Neural cell (in vitro differentiated cells): Measurements from ENCODE around the gene STAT3. TPM values are rescaled to one million over a fixed set of nuclear protein-coding genes. Genes with fewer than 3 reads are reported as not detected.

Source experiments
- H2AFZ ChIP-seq: fragments of 200-600, 300-800 bp; sonication (generic), shearing (Covaris generic); 2 replicates; pipeline ENCODE4 v1.6.0; 2014; ENCODE audit warnings: low read depth, mild to moderate bottlenecking, antibody characterized with exemption, low read length, moderate library complexity
- H3F3A ChIP-seq: fragments of 200-600 bp; shearing (Covaris generic); 2 replicates; pipeline ENCODE4 v1.6.1; 2016; ENCODE audit warnings: mild to moderate bottlenecking, moderate library complexity, mixed read lengths, antibody characterized with exemption, low read length; ENCODE audit not compliant: insufficient read depth, poor library complexity, severe bottlenecking
- H3K27ac ChIP-seq: fragments of 200-600, 300-800 bp; sonication (generic), shearing (Covaris generic); 2 replicates; pipeline ENCODE4 v1.5.1; 2014; ENCODE audit warnings: mild to moderate bottlenecking, low read length, moderate library complexity
- H3K27me3 ChIP-seq: fragments of 300-800, 200-600 bp; sonication (generic), shearing (Covaris generic); 2 replicates; pipeline ENCODE4 v1.6.0; 2014; ENCODE audit warnings: mild to moderate bottlenecking, low read depth, low read length, moderate library complexity; ENCODE audit not compliant: insufficient read depth
- H3K36me3 ChIP-seq: fragments of 300-800, 200-600 bp; sonication (generic), shearing (Covaris generic); 2 replicates; pipeline ENCODE4 v1.5.1; 2014; ENCODE audit warnings: mild to moderate bottlenecking, antibody characterized with exemption, low read length, moderate library complexity; ENCODE audit not compliant: insufficient read depth
- H3K4me2 ChIP-seq: fragments of 300-800, 200-600 bp; sonication (generic), shearing (Covaris generic); 2 replicates; pipeline ENCODE4 v1.6.0; 2014; ENCODE audit warnings: mild to moderate bottlenecking, low read length
- H3K4me3 ChIP-seq: fragments of 300-800, 200-600 bp; sonication (generic), shearing (Covaris generic); 2 replicates; pipeline ENCODE4 v1.5.1; 2014; ENCODE audit warnings: mild to moderate bottlenecking, low read length, moderate library complexity
- H3K79me2 ChIP-seq: fragments of 200-600 bp; shearing (Covaris generic); replicated peaks from 2 replicates; pipeline ENCODE4 v1.6.0; 2014; ENCODE audit warnings: mild to moderate bottlenecking, low read length, moderate library complexity; ENCODE audit not compliant: insufficient read depth
- H3K9ac ChIP-seq: fragments of 300-800, 200-600 bp; sonication (generic), shearing (Covaris generic); 2 replicates; pipeline ENCODE4 v1.6.1; 2016; ENCODE audit warnings: mild to moderate bottlenecking, low read length, mixed read lengths
- H3K9me2 ChIP-seq: fragments of 200-600 bp; shearing (Covaris generic); 2 replicates; pipeline ENCODE4 v1.6.1; 2016; ENCODE audit warnings: mild to moderate bottlenecking, low read length, mixed read lengths; ENCODE audit not compliant: insufficient read depth
- H3K9me3 ChIP-seq: fragments of 200-600, 300-800 bp; sonication (generic), shearing (Covaris generic); 2 replicates; pipeline ENCODE4 v1.6.1; 2016; ENCODE audit warnings: mild to moderate bottlenecking, mixed run types, low read length, moderate library complexity, mixed read lengths
- H4K20me1 ChIP-seq: fragments of 200-600 bp; shearing (Covaris generic); 2 replicates; pipeline ENCODE4 v1.6.1; 2016; ENCODE audit warnings: mild to moderate bottlenecking, mixed run types; ENCODE audit not compliant: insufficient read depth
- CTCF ChIP-seq: fragments of 450-650 bp; IDR thresholded peaks from 2 replicates; pipeline ENCODE4 v1.5.1; 2014; ENCODE audit warnings: antibody characterized with exemption, mild to moderate bottlenecking, moderate library complexity; ENCODE audit not compliant: poor library complexity, severe bottlenecking
- EP300 ChIP-seq: fragments of 450-650 bp; conservative IDR thresholded peaks from 2 replicates; pipeline ENCODE4 v1.6.1; 2014; ENCODE audit warnings: antibody characterized with exemption, mild to moderate bottlenecking, moderate library complexity; ENCODE audit not compliant: poor library complexity, severe bottlenecking
- EZH2 ChIP-seq: fragments of 200-600, 300-800 bp; shearing (Covaris generic), sonication (generic); IDR thresholded peaks from 2 replicates; pipeline ENCODE4 v1.6.1; 2014; ENCODE audit warnings: antibody characterized with exemption, low read length, borderline replicate concordance, mild to moderate bottlenecking; ENCODE audit not compliant: insufficient read depth, poor library complexity, severe bottlenecking
- MXI1 ChIP-seq: fragments of 450-650 bp; conservative IDR thresholded peaks from 2 replicates; pipeline ENCODE4 v1.6.1; 2014; ENCODE audit warnings: antibody characterized with exemption, mild to moderate bottlenecking; ENCODE audit not compliant: poor library complexity, severe bottlenecking
- POLR2AphosphoS5 ChIP-seq: IDR thresholded peaks from 2 replicates; pipeline ENCODE4 v1.6.1; 2012
- RAD21 ChIP-seq: fragments of 450-650 bp; conservative IDR thresholded peaks from 2 replicates; pipeline ENCODE4 v1.6.1; 2014; ENCODE audit warnings: antibody characterized with exemption, mild to moderate bottlenecking, moderate library complexity
- REST ChIP-seq: IDR thresholded peaks from 2 replicates; pipeline ENCODE4 v1.6.1; 2012; ENCODE audit warnings: borderline replicate concordance
- SMC3 ChIP-seq: fragments of 450-650 bp; conservative IDR thresholded peaks from 2 replicates; pipeline ENCODE4 v1.6.1; 2014; ENCODE audit warnings: antibody characterized with exemption, mild to moderate bottlenecking, moderate library complexity; ENCODE audit not compliant: poor library complexity
- TAF1 ChIP-seq: IDR thresholded peaks from 2 replicates; pipeline ENCODE4 v1.6.1; 2012; ENCODE audit warnings: low read depth
- polyA plus RNA-seq: library from polyadenylated mRNA; depleted of rRNA; stranded (reverse); fragments of >200 nt; gene quantifications from 2 replicates; pipeline ENCODE4 v1.2.3, GENCODE V29; 2014

Gene STAT3
- polyA plus RNA-seq, 1 donor from 2014 or later, result 24.2 TPM

- Histone ChIP-seq H4K20me1 (peaks cover 5% of the 10 kb centered on the region), H3F3A (no peaks in the 10 kb centered on the region), H3K36me3 (no peaks in the 10 kb centered on the region), H3K27me3 (no peaks in the 10 kb centered on the region), H3K9me3 (no peaks in the 10 kb centered on the region), H3K79me2 (peaks cover 77% of the 10 kb centered on the region), H3K9ac (no peak overlapping the region), H3K4me3 (no peak overlapping the region), H2AFZ (no peak overlapping the region), H3K4me2 (no peak overlapping the region), H3K9me2 (no peaks in the 10 kb centered on the region), H3K27ac (no peak overlapping the region)
- no peak for TF ChIP-seq POLR2AphosphoS5
- TF ChIP-seq REST, result no peak
- TF ChIP-seq EP300, result no peak
- no peak for TF ChIP-seq SMC3
- no peak for TF ChIP-seq CTCF
- no peak for TF ChIP-seq EZH2
- TF ChIP-seq RAD21, result no peak
- TF ChIP-seq TAF1, result no peak
- no peak for TF ChIP-seq MXI1
Measured at GRCh38 chr17:42270170-42270535, 118.1 kb downstream of the STAT3 start.

- H4K20me1 ChIP-seq, result peaks cover 5% of the 10 kb centered on the region
- no peak for TF ChIP-seq SMC3
- TF ChIP-seq POLR2AphosphoS5, result no peak
- no peak for TF ChIP-seq MXI1
- no peak for TF ChIP-seq EZH2
- TF ChIP-seq EP300, result no peak
- TF ChIP-seq REST, result no peak
- no peak for TF ChIP-seq CTCF
- no peak for TF ChIP-seq TAF1
- no peak for TF ChIP-seq RAD21
- H3F3A ChIP-seq, result no peaks in the 10 kb centered on the region
- no peak overlapping the region for H3K9ac ChIP-seq
- H3K4me2 ChIP-seq, result no peak overlapping the region
- no peak overlapping the region for H3K4me3 ChIP-seq
- no peaks in the 10 kb centered on the region for H3K36me3 ChIP-seq
- H2AFZ ChIP-seq, result no peak overlapping the region
- H3K9me2 ChIP-seq, result no peaks in the 10 kb centered on the region
- no peak overlapping the region for H3K27ac ChIP-seq
- H3K27me3 ChIP-seq, result no peaks in the 10 kb centered on the region
- peaks cover 65% of the 10 kb centered on the region for H3K79me2 ChIP-seq
- no peaks in the 10 kb centered on the region for H3K9me3 ChIP-seq
Measured at GRCh38 chr17:42268236-42268635, 120.0 kb downstream of the STAT3 start.
